HG03521 (cell line): ENCODE data around the gene FES.

Source experiments
- ATAC-seq: cut with Tn5 transposase; IDR thresholded peaks from one replicate; pipeline ENCODE4 v1.9.1; 2021; ENCODE audit warnings: mild to moderate bottlenecking, moderate library complexity; ENCODE audit not compliant: unreplicated experiment

Gene FES

DNA sequence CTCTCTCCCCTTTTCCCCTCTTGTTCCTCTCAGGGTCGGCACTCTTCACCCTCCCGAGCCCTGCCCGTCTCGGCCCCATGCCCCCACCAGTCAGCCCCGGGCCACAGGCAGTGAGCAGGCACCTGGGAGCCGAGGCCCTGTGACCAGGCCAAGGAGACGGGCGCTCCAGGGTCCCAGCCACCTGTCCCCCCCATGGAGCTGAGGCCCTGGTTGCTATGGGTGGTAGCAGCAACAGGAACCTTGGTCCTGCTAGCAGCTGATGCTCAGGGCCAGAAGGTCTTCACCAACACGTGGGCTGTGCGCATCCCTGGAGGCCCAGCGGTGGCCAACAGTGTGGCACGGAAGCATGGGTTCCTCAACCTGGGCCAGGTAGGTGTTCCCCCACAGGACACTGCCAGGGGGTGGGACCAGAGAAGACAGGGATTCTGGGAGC, 8.7 kb upstream of the FES start:
- ATAC-seq: no peak

GRCh38 chr15:90876046-90876445, 8.3 kb upstream of the FES start:
- ATAC-seq: no peak

DNA sequence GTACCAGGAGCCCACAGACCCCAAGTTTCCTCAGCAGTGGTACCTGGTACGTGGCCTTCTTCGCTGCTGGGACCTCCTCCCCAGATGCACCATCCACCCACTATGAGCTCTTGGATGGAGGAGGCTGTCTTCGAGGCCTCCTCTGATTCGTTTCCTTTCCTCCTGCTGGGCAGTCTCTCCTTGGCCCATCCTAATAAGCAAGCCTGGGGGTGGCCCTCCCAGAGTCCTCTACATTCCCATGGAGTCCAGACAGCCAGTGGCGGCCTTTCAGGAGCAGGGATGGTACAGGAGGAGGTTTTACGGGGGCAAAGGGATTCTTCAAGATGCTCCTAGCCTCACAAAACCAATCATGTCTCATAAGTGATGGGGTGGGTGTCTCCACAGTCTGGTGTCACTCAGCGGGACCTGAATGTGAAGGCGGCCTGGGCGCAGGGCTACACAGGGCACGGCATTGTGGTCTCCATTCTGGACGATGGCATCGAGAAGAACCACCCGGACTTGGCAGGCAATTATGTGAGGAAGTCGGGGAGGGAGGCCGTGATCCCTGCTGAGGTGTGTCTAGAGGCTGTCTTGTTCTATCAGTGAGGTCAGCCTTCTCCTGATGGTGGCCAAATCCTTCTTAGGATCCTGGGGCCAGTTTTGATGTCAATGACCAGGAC, 7.7 kb upstream of the FES start:
- no peak for ATAC-seq

- ATAC-seq: no peak
These were observed 7.0 kb upstream of the FES start for GRCh38 chr15:90877315-90877714.

DNA sequence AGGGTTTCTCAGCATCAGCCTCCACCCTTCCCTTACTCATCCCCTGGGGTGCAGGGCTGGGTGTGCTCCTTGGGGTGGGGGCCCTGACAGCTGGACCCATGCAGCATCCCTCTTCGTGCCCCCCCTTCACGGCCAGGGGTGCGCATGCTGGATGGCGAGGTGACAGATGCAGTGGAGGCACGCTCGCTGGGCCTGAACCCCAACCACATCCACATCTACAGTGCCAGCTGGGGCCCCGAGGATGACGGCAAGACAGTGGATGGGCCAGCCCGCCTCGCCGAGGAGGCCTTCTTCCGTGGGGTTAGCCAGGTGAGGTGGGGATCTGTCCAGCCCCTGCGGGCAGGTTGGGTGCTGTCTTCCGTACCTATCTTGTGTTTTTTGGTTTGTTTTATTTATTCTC, 6.3 kb upstream of the FES start:
- no peak for ATAC-seq

DNA sequence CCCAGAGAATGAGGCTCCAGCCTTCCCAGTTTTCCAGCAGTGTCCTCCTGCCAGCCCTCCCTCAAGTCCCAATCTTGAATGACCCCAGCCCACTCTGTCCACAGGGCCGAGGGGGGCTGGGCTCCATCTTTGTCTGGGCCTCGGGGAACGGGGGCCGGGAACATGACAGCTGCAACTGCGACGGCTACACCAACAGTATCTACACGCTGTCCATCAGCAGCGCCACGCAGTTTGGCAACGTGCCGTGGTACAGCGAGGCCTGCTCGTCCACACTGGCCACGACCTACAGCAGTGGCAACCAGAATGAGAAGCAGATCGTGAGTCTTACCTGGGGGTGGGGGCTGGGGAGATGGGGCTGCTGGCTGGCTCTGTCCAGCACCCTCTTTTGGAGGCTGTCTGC, 5.6 kb upstream of the FES start:
- no peak for ATAC-seq

DNA sequence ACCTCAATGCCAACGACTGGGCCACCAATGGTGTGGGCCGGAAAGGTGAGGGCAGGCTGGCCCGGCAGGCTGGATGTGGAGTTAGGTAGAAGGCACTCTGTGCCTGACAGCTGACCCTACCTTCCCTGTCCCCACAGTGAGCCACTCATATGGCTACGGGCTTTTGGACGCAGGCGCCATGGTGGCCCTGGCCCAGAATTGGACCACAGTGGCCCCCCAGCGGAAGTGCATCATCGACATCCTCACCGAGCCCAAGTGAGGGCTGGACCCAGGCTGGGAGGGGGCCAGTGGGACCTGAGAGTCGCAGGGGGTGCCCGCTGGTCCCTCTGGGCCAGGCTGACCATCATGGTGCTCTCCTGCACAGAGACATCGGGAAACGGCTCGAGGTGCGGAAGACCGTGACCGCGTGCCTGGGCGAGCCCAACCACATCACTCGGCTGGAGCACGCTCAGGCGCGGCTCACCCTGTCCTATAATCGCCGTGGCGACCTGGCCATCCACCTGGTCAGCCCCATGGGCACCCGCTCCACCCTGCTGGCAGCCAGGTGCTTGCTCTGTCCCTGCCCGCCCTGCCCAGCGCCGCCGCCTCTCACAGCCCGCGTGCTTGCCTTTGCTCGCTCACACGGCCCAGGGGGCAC, 4.5 kb upstream of the FES start:
- no peak for ATAC-seq

GRCh38 chr15:90880381-90881145, 3.7 kb upstream of the FES start:
- ATAC-seq: no peak

GRCh38 chr15:90881181-90881977, 2.9 kb upstream of the FES start:
- no peak for ATAC-seq

DNA sequence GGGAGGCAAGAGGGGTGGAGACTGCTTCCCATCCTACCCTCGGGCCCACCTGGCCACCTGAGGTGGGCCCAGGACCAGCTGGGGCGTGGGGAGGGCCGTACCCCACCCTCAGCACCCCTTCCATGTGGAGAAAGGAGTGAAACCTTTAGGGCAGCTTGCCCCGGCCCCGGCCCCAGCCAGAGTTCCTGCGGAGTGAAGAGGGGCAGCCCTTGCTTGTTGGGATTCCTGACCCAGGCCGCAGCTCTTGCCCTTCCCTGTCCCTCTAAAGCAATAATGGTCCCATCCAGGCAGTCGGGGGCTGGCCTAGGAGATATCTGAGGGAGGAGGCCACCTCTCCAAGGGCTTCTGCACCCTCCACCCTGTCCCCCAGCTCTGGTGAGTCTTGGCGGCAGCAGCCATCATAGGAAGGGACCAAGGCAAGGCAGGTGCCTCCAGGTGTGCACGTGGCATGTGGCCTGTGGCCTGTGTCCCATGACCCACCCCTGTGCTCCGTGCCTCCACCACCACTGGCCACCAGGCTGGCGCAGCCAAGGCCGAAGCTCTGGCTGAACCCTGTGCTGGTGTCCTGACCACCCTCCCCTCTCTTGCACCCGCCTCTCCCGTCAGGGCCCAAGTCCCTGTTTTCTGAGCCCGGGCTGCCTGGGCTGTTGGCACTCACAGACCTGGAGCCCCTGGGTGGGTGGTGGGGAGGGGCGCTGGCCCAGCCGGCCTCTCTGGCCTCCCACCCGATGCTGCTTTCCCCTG, 2.2 kb upstream of the FES start:
- ATAC-seq: no peak

- no peak for ATAC-seq
These were observed 1.4 kb upstream of the FES start for GRCh38 chr15:90882781-90883525.

DNA sequence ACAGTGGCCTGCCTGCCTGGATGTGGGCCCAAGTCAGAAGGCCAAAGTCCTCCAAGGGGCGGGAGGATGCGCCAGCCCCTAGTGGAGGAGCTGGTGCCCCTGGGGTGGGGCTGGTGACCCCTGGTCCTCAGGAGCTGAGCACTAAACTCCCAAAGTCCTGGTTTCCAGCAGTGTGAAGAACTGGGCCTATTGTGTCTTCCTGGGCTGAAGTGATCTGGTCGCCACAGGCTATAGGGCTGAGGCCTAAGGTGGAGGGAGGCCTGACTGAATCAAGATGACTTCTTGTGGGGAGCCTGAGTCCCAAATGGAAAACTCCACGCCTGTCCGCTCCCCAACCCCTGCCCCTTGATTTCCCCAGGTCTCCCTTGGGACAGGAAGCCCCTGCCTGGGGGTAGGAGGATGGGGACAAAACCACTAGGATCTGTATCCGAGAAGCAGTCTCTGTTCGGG, 753 bp upstream of the FES start:
- no peak for ATAC-seq

DNA sequence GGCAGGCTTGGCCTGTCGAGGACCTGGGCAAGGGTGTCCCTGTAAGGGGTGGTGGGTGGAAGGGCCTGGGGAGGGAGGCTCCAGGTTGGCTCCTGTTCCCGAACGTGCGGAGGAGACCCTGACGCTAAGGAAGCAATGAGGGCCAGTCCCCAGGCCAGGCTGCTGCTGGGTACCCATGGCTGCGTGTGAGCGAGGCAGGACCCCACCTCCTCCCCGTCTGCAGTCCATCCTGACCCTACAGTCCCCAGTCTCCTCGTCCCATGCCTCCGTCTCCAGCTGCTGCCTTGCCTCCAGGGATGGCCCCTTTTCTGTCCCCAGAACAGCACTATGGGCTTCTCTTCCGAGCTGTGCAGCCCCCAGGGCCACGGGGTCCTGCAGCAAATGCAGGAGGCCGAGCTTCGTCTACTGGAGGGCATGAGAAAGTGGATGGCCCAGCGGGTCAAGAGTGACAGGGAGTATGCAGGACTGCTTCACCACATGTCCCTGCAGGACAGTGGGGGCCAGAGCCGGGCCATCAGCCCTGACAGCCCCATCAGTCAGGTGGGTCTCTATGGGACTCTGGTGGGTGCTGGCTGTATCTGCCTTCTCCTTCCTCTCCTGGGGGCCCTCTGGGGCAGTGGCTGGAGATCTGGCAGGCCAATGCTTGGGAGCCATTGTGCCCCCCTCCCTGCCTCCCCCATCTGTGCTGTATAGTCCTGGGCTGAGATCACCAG, 571 bp downstream of the FES start:
- ATAC-seq: no peak

GRCh38 chr15:90885432-90886290, 1.4 kb downstream of the FES start:
- ATAC-seq: no peak

- no peak for ATAC-seq
These were observed 1.9 kb downstream of the FES start for GRCh38 chr15:90886291-90886614.

DNA sequence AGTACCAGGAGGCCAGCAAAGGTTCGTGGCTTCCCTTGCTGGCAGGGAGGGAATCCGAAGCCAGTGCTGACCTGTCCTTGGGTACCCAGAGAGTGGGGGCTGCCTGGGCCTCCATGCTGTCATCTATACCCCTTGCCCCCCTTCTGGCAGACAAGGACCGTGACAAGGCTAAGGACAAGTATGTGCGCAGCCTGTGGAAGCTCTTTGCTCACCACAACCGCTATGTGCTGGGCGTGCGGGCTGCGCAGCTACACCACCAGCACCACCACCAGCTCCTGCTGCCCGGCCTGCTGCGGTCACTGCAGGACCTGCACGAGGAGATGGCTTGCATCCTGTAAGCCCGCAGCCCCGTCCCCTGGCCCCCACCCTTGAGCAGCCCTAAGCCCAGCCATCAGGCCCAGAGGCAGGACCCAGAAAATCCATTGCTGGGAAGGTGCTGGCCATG, 2.8 kb downstream of the FES start:
- no peak for ATAC-seq

DNA sequence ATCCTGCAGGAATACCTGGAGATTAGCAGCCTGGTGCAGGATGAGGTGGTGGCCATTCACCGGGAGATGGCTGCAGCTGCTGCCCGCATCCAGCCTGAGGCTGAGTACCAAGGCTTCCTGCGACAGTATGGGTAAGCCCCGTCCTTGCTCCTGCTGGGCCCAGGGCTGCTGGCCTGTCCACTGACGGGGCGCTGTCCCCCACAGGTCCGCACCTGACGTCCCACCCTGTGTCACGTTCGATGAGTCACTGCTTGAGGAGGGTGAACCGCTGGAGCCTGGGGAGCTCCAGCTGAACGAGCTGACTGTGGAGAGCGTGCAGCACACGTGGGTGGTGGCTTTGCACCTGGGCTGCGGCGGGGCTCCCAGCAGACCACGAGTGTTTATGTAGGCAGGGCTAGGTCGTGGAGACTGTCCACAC, 5.0 kb downstream of the FES start:
- no peak for ATAC-seq

GRCh38 chr15:90889736-90890456, 5.6 kb downstream of the FES start:
- no peak for ATAC-seq
